SH-SY5Y (cell line): ENCODE results near the gene ANKRD34B.

ENCODE experiments used
- GATA2 ChIP-seq: IDR thresholded peaks from 2 replicates; pipeline ENCODE4 v1.6.1; 2011; ENCODE audit warnings: mild to moderate bottlenecking, low read depth, low read length
- GATA3 ChIP-seq: IDR thresholded peaks from 2 replicates; pipeline ENCODE4 v1.6.1; 2011; ENCODE audit warnings: low read depth, mild to moderate bottlenecking, low read length, moderate library complexity

DNA sequence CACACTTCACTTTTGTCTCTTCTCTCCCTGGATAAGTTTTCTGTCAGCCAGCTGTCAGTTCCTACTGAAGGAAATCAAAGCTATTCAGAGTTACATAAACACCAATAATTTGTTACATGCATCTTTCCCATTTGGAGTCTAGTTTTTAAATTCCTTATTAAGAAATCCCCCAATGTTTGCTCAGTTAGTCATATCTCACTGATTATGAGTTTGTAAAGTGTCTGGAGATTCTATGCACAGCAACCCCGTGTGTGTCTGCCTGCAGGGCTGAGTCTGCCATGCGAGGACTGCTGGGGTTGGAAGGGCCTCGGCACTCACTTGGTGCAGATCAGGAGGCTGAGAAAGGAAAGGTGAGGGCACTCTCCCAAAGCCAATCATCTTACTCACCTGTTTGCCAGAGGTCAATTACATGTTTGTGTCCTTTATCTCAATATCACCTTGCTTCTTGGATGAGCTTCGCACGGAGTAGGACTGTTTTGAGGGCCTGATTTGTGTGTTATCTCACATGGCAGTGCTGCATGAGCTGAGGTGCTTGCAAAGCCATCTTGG is 3.3 kb downstream of the ANKRD34B start:
- TF ChIP-seq GATA2 (no peak), GATA3 (no peak)
